GM10266 (cell line): Measurements from ENCODE around the gene PSMB11.

ENCODE experiments used
- DNase-seq: peaks from one replicate; pipeline ENCODE4 v3.0.0; 2012; ENCODE audit errors: extremely low spot score
- CTCF ChIP-seq: IDR thresholded peaks from 2 replicates; pipeline ENCODE4 v1.5.1; 2012; ENCODE audit warnings: mild to moderate bottlenecking, low read depth; ENCODE audit not compliant: control insufficient read depth, insufficient read depth; ENCODE audit errors: missing control alignments

Gene PSMB11

GRCh38 chr14:23035303-23036144 is 6.5 kb upstream of the PSMB11 start:
- no peak for TF ChIP-seq CTCF

GRCh38 chr14:23040100-23040499 is 1.9 kb upstream of the PSMB11 start:
- TF ChIP-seq CTCF = no peak
- no peak for DNase-seq

More at GRCh38 chr14:23035303-23036144, 6.5 kb upstream of the PSMB11 start:
- DNase-seq = no peak

- no peak for TF ChIP-seq CTCF
- DNase-seq = no peak
Observed at GRCh38 chr14:23041729-23042128, 283 bp upstream of the PSMB11 start.

GRCh38 chr14:23043145-23043544 is 1.1 kb downstream of the PSMB11 start:
- no peak for DNase-seq
- TF ChIP-seq CTCF = no peak

GRCh38 chr14:23043754-23044153 is 1.7 kb downstream of the PSMB11 start:
- TF ChIP-seq CTCF = no peak
- DNase-seq = no peak

GRCh38 chr14:23044840-23045239 is 2.8 kb downstream of the PSMB11 start:
- no peak for DNase-seq
- no peak for TF ChIP-seq CTCF

GRCh38 chr14:23045419-23046357 is 3.7 kb downstream of the PSMB11 start:
- no peak for TF ChIP-seq CTCF
- no peak for DNase-seq
